Measurements from ENCODE around the gene MICALL2.

Gene MICALL2

DNA sequence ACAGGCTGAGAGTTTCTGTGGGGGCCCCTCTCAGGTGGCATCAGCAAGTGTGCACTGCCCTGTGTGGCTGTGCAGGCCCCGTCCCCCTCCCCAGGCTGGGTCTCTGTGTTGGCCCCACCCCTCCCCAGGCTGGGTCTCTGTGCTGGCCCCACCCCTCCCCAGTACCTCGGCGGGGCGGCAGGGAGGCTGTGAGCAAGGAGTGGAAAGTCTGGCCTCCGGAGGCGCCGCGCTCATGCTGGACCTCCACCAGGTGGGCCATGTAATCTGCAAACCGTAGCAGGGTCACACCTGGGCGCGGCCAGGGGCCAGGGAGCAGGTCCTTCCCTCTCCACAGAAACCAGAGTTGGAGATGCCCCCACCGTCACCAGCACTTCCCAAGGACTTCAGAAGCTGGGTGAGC, 21.4 kb upstream of the MICALL2 start:
- DNase-seq (ENCODE audit: low read depth, low spot score) = no peak
- TF ChIP-seq, protein P1, sequence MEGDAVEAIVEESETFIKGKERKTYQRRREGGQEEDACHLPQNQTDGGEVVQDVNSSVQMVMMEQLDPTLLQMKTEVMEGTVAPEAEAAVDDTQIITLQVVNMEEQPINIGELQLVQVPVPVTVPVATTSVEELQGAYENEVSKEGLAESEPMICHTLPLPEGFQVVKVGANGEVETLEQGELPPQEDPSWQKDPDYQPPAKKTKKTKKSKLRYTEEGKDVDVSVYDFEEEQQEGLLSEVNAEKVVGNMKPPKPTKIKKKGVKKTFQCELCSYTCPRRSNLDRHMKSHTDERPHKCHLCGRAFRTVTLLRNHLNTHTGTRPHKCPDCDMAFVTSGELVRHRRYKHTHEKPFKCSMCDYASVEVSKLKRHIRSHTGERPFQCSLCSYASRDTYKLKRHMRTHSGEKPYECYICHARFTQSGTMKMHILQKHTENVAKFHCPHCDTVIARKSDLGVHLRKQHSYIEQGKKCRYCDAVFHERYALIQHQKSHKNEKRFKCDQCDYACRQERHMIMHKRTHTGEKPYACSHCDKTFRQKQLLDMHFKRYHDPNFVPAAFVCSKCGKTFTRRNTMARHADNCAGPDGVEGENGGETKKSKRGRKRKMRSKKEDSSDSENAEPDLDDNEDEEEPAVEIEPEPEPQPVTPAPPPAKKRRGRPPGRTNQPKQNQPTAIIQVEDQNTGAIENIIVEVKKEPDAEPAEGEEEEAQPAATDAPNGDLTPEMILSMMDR (IDR thresholded peaks at IDR 0.05; ENCODE audit: low read depth, low read length) = no peak
- no peak overlapping the region for H3K4me3 ChIP-seq (ENCODE audit: low read depth, low read length)
- in situ Hi-C loops (cut with HindIII; ENCODE audit: low sequenced_read_pairs) = no loop called here

DNA sequence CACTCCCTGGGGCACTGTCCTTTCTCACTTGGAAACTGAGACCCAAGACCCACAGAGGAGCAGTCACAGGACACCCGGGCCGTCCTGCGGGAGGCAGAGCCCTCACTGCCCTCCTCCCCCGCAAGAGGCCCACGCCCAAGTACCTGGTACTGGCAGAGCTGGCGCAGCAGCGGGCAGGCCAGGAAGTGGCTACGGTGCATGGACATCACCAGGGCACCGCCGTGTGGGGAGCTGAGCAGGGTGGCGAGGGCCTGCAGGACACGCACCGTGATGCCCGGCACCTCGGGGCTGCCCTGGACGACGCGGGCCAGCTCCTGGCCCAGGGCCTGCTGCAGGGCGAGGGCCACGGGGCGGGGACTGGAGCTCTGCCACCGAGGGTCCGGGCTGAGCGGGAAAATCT, 20.0 kb upstream of the MICALL2 start:
- TF ChIP-seq, protein P1 (IDR thresholded peaks at IDR 0.05; ENCODE audit: low read depth, low read length) = no peak
- DNase-seq (ENCODE audit: low read depth, low spot score) = no peak
- H3K4me3 ChIP-seq (ENCODE audit: low read depth, low read length) = no peak overlapping the region
- in situ Hi-C loops (cut with HindIII; ENCODE audit: low sequenced_read_pairs) = no loop called here

DNA sequence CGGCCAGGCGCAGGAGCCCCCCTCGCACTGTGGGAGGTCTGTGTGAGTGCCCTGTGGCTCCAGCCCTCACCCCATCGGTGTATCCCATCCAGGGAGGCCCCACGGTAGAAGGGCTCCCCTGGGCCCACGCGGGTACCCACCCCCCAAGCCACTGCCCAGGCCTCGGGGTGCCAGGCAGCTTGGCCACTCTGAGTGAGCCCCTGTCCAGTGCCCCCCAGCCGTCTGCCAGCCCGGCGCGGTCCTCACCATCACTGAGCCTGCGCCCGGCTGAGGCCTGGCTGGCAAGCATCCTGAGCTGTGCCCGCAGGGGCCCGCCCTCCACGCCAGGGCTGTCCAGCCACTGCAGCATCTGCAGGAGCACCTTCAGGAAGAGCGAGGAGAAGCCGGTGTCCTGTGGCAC, 19.2 kb upstream of the MICALL2 start:
- in situ Hi-C loops (cut with HindIII; ENCODE audit: low sequenced_read_pairs) = no loop called here
- no peak for DNase-seq (ENCODE audit: low read depth, low spot score)
- no peak overlapping the region for H3K4me3 ChIP-seq (ENCODE audit: low read depth, low read length)
- TF ChIP-seq, protein P1 (IDR thresholded peaks at IDR 0.05; ENCODE audit: low read depth, low read length) = no peak

DNA sequence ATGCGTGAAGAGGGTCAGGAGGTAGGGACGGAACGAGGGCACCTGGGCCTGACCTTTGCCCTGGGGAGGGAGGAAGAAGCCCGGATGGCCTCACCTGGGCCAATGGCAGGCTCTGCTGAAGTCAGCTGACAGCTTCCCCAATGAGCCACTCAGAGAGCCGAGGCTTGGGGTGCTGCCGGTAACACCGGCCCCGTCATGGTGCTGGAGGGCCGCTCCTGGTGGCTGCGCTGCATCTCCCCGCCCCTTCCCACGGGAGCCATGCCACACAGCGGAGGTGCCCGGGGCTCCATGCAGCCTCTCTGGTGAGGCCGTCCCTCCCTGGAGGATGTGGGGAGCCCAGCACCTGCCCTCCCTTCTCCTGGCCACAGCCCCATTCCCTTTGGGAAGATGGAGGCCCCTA, 17.6 kb upstream of the MICALL2 start:
- DNase-seq (ENCODE audit: low read depth, low spot score) = no peak
- in situ Hi-C loops (cut with HindIII; ENCODE audit: low sequenced_read_pairs) = no loop called here
- TF ChIP-seq, protein P1 (IDR thresholded peaks at IDR 0.05; ENCODE audit: low read depth, low read length) = no peak
- no peak overlapping the region for H3K4me3 ChIP-seq (ENCODE audit: low read depth, low read length)

DNA sequence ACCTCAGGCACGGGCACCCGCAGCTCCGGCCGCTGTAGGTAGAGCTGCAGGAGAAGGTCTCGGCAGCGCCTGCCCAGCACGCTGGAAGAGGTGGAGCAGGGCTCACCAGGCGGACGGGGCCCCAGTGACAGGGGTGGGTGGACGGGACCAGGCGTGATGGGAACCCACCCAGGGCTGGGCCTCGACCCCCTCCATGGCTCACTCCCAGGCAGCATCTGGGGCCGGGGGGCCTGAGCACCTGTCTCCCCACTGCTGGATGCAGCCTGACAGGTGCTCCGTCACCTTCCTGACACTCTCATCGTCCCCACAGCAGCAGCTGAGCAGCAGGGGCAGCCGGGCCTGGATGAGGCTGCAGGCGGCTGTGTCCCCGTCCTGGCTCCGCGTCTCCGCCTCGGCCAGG, 16.7 kb upstream of the MICALL2 start:
- in situ Hi-C loops (cut with HindIII; ENCODE audit: low sequenced_read_pairs) = no loop called here
- no peak for DNase-seq (ENCODE audit: low read depth, low spot score)
- H3K4me3 ChIP-seq (ENCODE audit: low read depth, low read length) = no peak overlapping the region
- TF ChIP-seq, protein P1 (IDR thresholded peaks at IDR 0.05; ENCODE audit: low read depth, low read length) = no peak

DNA sequence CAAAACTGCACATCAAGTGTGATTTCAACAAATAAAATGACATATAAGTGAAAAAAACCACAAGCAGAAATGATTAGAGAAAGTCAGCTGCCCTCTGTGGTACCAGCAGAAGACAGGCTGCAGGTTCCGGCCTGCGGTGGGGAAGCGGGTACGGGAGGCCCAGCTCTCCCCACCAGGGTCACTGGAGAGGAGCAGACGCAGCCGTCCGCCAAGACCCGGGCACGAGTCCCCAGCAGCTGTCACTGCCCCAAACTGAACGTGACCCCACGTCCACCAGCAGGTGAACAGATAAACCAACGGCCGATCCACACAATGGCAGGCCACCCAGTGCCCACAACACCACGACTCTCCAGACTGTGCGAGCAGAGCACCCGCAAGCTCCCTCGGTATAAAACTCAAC, 16.1 kb upstream of the MICALL2 start:
- TF ChIP-seq, protein P1 (IDR thresholded peaks at IDR 0.05; ENCODE audit: low read depth, low read length) = no peak
- no peak for DNase-seq (ENCODE audit: low read depth, low spot score)
- no peak overlapping the region for H3K4me3 ChIP-seq (ENCODE audit: low read depth, low read length)
- in situ Hi-C loops (cut with HindIII; ENCODE audit: low sequenced_read_pairs) = no loop called here

DNA sequence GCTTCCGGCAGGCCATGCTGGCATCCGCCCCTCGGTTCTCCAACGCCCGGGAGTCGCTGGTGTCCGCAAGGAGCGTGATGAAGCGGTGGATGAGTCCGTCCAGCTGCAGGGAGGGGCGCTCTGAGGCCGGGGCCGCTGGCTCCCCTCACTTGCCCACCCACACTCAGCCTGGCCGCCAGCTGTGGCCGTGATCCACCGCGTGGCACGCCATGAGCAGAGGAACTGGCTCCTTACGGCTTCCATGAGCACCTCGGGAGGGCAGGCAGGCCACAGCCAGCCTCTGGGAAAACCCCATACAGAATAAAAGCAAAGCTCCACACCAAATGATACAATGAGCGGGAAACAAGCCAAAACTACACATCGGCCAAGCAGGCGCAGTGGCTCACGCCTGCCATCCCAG, 15.5 kb upstream of the MICALL2 start:
- no peak overlapping the region for H3K4me3 ChIP-seq (ENCODE audit: low read depth, low read length)
- no peak for DNase-seq (ENCODE audit: low read depth, low spot score)
- in situ Hi-C loops (cut with HindIII; ENCODE audit: low sequenced_read_pairs) = no loop called here
- TF ChIP-seq, protein P1 (IDR thresholded peaks at IDR 0.05; ENCODE audit: low read depth, low read length) = no peak

Data from astrocyte of the spinal cord (primary cell).